Medulla oblongata (tissue), 1 donor: ENCODE data around the gene PDXK.

Experiments
- DNase-seq: peaks from one replicate; pipeline ENCODE4 v3.0.0-alpha.2; 2015; ENCODE audit errors: extremely low spot score

Gene PDXK

DNA sequence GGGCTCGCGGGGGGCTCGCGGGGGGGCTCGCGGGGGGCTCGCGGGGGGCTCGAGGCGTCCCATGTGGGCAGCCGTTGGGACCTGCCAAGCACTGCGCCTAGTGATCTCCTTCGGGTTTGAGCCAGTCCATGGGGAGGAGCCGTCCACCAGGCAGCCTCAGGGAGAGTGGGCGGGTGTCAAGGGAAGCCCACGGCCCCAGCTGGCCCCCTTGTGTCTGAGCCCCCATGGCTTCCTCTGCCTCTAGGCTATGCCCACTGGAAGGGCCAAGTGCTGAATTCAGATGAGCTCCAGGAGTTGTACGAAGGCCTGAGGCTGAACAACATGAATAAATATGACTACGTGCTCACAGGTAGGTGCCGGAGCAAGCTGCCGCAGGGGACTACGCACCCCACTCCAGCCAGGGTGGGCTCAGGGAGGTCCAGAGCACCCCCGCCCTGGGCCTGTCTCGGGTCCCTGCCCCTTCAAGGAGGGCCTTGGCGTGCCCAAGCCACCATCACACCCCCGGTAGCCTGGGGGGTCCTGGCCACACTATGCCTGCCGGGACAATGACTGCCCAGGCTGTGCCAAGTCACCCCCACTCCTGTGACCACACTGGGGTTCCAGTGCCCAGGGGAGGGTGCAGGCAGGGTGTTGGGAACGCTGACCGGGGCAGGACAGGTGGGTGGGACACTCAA is 22.6 kb downstream of the PDXK start:
- DNase-seq: no peak

DNA sequence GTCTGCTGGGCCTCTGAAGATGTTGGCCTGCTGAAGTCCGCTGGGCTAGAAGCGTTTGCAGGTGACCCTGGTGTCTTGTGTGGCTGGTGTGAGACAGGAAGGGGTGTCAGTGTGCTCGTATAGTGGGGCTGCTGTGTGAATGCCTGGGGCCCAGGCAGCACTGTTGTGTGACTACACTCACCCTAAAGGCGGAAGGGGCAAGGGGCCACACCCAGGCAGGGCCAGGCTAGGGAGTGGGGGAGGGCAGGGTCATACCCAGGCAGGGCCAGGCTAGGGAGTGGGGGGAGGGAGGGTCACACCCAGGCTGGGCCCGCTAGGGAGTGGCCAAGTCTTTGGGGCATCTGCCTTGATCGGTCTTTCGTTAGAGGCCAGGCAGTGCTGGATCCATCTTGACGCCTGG is 25.0 kb downstream of the PDXK start:
- no peak for DNase-seq

DNA sequence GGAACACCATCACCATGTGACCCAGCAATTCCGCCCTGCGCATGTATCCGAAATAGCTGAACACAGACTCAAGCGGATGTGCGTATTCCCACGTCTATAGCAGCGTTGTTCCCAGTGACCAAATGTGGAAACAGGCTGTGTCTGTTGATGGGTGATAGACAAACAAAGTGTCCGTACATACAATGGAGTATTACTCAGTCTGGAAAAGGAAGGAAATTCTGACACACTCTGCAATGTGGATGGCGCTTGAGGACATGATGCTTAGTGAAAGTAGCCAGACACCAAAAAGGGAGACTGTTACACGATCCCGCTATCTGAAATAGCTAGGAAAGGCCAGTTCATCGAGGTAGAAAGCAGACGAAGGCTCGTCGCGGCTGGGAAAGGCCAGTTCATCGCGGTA is 25.8 kb downstream of the PDXK start:
- DNase-seq: no peak

DNA sequence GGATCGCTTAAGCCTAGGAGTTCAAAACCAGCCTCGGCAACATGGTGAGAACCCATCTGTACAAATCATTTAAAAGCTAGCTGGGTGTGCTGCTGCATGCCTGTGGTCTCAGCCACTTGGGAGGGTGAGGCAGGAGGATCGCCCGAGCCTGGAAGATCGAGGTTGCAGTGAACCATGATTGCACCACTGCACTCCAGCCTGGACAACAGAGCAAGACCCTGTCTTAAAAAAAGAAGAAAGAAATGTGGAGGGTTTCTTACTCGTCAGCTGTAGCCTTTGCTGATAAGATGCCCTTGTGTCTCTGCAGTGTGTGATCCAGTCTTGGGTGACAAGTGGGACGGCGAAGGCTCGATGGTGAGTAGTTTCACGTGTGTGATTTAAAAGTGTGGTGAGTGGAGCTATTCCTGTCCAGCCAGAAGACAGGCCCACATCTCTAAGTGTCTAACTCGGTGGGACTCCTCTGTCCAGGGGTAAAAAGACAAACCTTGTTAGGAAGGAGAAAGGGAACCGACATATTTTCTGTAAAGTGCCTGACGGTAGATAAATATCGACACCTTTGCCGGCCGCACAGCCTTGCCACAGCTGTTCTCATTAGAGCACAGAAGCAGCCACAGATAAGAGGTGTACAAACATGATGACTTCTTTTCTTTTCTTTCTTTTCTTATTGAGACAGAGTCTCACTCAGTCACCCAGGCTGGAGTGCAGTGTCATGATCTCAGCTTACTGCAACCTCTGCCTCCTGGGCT is 27.0 kb downstream of the PDXK start:
- DNase-seq: no peak

DNA sequence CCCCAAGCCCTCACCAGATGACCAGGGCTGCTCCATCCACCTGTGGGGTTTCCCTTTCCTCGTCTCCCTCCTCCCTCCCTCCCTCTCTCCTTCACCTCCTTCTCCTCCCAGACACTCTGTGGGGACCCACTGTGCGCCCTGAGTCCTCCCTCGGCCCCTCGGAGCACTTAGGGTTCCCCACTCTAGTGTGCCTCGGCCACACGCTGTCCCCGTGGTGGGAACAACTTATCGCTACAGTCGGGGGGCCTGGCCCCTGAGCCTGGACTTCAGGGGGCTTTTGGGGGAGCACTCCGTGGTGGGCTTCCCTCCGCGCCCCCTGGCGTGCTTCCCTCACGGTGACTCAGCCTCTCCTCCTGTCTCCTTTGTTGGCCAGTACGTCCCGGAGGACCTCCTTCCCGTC is 29.7 kb downstream of the PDXK start:
- no peak for DNase-seq

DNA sequence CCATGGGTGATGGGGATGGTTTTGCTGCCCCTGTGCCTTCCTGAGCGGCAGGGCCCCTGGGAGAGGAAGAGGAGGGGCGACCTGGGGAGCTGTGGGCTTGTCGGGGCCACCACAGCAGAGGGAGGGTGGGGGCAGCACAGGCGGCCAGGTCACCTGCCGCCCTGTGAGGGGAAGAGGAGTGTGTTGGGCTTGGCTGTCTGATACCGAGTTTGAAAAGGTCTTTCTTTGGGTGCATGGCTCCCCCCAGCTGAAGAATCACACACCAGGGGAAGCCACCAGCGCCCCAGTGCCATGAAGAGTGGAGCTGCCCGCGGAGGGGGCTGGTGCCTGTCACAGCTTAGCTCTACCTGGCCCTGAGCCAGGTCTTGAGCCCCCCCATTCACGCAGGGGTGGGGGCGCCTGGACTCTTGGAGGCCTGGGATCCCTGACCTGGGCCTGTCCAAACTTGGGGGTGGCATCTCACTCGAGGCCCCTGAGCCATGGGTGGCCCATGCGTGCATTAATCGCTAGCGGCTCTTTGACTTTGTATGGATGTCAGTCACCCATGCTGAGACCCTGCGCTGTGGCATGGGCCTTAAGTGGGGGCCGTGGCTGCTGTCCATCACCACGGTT is 30.8 kb downstream of the PDXK start:
- no peak for DNase-seq

DNA sequence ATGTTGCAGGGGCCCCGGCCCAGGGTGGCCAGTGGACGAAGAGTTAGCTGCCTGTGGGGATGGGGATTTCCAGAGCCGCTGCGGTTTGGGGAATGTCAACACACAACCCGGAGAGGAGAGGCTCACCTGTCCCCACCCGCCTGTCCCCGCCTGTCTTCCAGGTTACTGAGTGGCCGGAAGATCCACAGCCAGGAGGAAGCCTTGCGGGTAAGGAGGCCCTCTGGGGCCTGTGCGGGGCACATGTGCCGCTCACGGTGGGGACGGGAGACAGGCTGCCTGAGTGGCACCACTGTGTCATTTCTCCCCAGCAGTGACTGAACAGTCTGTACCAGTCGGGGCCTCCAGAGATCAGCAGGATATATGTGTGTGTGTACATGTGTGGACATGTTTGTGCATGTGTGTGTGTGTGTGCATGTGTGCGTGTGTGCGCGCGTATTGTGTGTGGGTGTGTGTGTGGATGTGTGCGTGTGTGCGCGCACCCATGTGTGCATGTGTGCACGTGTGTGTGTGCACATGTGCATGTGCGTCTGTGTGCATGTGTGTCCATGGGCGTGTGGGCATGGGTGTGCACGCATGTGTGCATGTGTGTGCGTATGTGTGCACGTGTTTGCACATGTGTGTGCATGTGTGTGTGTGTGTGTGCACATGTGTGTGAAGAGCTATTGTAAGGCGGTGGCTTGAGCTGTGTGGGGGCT is 31.6 kb downstream of the PDXK start:
- no peak for DNase-seq

DNA sequence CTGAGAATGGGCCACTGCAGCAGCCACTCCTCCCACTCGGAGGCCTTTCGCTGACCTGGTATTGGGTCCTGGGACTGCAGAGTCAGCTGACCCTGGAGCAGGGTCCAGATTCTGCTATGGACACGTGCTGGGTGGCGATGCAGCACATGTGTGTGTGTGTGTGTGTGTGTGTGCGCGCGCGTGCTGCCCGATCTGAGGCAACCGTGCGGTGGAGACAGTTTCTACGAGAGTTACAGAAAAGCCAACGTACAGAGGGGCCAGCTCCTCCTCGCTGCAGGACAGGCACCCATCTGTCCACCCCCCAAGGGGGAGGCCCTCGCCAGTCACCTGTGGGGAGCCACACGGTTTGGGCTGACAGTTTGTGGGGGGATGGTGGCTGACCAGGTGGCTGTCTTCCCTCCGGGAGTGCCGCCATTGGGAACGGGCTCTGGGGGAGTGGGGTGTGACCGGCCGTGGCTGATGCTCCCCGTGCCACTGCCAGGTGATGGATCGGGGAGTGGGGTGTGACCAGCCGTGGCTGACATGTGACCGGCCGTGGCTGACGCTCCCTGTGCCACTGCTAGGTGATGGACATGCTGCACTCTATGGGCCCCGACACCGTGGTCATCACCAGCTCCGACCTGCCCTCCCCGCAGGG is 33.1 kb downstream of the PDXK start:
- no peak for DNase-seq

DNA sequence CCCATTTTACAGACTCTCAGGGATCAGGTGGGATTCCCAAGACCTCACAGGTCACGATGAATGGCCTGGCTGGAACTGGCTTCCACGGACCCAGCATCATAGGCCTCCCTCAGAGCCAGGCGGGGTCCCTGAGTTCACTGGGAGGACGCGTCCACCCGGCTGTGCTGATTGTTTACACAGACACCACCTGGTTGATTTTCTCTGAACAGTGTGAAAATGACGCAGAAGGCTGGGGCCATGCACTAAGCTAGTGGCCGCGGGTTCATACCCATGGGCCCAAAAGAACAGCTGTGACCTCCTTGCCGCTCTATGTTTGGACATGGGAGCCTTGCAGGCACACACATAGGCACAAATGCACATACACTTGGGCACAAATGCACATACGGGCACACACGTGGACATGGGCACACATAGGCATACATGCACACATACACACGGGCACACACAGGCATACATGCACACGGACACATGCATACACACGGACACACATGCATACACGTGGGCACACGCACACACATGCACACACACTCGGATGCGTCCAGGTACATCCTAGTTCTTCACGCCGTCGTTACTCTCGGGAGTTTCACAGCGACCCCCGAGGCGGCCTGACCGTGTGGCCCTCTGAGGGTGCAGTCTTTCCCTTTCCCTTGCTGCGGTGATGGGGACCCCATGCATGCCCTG is 34.0 kb downstream of the PDXK start:
- DNase-seq: no peak

DNA sequence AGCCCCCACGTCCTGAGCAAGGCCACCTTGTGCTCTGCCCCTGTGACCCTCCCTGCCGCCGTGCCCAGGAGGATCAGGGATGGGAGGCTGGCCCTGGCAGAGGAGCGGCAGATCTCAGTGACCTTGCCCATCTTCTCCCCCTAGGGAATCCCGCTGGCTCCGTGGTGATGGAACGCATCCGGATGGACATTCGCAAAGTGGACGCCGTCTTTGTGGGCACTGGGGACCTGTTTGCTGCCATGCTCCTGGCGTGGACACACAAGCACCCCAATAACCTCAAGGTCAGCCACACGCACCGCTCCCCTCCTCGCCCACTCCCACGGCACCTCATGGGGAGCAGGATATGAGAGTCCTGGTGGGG is 34.5 kb downstream of the PDXK start:
- DNase-seq: no peak

DNA sequence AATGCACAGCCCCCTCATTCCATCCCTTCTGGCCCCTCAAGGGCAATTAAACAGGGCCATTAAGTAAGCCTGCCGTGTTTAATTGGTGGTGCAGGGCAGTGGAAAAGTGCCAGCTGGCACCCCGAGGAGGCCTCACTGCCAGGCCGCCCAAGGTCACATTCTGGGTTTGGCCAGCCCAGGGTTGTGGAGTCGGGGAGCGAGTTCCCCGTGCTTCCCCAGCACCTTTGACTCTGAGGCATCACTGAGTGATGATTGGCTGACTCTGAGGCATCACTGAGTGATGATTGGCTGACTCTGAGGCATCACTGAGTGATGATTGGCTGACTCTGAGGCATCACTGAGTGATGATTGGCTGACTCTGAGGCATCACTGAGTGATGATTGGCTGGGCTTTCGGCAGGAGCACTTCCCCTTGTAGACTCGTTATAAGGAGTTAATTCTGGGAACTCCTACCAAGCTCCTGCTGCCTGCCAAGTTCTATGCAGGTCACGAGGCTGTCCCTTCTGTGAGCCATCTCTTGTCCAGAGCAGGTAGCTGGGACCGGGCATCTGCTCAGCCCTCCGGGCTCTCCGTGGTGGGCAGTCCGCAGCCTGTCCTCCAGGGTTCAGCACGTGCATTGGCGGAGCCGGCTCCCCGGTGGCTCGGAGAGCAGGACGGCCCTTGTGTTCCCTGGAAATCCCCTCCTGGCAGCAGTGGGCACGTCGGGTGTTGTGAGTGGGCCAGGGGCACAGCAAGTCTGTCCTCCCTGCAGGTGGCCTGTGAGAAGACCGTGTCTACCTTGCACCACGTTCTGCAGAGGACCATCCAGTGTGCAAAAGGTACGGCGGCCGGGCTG is 36.2 kb downstream of the PDXK start:
- no peak for DNase-seq

DNA sequence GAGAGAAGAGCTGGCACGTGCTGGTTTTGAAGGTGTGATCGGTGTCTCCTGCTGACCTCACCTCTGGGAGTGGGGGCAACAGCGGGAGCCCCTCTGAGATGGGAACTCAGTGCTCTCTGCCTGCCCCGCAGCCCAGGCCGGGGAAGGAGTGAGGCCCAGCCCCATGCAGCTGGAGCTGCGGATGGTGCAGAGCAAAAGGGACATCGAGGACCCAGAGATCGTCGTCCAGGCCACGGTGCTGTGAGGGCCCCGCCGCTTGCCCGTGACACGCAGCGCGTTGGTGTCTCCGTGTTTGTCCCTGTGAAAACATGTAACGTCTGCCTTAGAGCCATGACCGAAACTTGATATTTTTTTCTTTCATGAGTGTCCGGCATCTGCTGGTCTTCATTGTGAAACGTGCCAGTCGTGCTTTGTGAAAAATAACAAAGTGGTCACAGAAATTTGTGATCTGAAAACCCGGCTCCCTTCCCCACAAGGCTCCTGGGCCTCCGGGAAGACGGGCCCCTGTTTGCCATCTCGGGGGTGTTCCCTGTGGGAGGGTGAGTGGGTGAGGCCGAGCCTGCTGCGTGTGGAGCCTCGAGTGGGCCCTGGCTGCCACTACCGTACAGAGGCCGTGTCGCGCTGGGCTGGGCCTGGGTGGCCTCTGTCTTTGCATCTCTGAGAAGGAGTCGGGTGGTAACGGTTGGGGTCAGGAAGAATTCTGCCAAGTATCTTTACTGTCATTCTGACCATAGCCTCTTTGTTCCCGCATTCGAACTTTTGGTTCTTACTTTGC is 37.1 kb downstream of the PDXK start:
- DNase-seq: no peak

DNA sequence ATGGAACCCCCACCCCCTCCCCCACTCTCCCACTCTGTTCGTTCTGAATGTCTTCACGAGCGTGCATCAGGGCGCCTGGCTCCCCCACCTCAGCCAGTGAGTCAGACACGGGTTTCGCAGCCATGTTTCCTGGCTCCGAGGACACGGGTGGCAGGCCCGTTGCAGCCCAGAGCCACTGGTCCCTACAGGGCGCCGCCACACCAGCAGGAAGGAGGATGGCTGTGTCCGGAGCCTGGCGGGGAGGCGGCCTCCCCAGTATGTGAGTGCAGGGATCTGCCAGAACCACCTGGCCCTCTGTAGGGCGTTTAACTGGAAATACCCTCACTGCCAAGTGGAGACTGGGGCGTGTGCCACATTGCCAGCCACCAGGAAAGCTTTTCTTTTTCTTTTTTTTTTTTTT is 38.7 kb downstream of the PDXK start:
- no peak for DNase-seq

DNA sequence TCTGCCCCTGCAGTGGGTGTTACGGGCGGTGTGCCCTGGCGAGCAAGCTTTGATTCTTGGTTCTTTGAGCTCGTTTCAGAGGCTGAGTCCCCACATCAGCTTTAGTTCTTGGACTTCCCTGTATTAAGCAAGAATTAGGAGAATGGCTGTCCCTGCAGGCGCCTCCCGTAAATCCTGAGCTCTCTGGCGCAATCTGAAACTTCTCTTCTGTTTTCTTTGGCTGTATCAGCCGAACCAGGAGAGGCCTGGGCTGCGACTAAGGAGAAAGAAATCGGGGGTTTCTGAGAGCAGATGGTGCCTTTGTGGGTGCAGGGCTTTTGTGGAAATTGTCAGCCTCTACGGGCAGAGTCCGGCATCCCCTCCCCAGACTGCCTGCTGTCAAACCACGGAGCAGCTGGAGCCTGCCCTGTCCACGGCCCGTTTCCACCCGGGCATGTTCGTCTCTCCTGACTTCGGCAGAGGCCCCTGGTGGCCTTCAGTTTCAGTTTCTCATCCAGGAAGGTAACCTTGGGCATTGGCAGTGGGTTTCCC is 39.2 kb downstream of the PDXK start:
- DNase-seq: peak; percentile 24

DNA sequence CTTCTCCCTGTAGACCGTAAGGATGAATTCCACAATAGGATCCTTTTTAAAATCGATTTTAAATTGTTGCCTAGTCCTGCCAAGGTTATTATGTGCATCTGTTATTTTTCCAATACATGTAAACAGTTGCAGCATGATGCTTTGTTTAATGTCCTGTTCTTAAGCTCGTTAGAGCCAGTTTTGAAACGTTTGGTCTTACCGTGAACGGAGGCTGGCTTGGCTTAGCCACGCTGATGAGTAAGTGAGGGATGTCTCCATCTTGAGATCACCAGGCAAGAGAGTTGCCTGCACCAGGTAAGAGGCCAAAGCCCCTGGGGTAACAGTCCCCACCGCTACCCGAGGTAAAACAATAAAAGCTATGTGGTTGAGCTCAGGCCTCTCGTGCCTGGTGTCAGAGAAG is 39.9 kb downstream of the PDXK start:
- DNase-seq: no peak

DNA sequence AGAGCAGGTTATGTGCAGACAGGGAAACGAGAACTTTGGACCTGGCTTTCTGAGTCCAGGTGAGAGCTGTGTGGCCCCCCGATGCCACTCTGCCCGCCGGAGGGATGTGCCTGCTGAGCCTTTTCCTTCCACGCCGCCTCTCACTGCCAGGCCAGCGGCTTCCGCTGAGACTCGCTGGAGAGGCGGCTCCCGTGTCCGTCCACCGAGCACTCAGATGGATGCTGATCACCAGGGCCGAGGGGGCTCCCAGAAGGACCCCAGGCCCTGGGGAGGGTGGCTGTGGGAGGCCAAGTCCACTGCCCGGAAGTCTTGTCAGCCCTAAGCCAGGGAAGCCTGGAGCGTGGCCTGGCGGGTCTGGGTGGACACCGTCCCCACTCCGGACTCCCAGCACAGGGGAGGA is 40.7 kb downstream of the PDXK start:
- no peak for DNase-seq

DNA sequence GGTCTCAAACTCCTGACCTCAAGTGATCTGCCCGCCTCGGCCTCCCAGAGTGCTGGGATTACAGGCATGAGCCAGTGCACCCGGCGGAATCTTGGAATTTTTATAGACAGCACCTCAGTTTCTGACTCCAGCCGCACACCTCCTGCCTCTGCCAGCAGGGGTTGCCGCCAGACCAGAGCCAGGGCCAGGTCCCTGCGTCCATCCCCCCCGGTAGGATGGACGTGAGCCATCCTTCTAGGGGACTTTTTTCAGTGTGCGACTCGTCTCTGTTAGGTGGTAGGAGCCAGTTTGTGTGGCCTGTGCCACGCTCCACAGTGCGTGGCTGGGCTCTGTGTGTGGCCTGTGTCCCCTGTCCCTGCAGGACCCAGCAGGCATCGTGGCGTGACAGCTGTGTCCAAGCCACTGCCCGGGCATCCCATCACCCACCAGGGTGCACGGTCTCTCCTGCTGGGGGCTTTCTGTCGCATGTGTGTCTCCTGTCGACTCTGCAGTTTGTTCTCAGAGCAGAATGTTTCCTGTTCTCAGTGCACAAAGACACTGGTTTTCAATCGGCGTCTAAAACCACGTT is 41.5 kb downstream of the PDXK start:
- no peak for DNase-seq

DNA sequence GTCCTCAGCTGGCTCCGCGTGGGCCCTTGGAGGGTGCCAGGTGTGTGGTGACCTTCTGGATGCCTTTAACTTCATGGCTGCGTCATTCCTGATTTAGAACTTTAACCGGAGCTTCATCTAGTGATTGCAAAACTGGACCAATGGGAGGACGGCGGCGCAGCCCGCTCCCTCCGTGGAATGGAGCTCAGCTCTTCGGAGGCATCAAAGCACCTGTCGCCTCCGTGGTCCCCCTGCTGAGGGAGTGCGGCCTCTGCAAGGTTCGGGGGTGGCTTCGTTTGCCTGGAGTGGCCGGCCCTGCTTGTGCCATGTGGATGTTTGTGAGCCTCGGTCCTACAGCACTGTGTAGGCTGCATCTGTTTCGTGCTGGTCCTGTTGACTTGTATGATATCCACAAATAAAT is 43.0 kb downstream of the PDXK start:
- no peak for DNase-seq
